Measurements from ENCODE around the gene CNTNAP2. TPM values are rescaled to one million over a fixed set of nuclear protein-coding genes. Genes with fewer than 3 reads are reported as not detected.

Gene CNTNAP2
- total and polyA plus RNA-seq, 12 donors: 0.07 to 0.77 (median 0.24) TPM

DNA sequence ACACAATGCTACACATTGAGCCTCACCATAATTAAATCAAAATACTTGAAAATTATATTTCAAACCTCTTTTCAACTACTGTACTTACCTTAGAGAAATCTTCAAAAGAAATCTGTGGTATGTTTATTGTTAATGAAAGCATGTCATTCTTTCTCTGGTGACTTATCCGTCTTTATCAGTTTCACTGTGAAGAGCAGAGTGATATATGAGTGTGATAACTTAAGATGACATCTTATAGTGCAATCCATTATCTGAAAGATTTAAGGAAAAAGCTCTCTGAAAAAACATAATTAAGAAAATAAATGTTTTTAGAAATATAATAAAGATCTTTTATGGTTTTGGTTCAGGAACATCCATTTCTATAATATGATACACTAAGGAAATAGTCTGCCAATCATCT lies 1562.3 kb downstream of the CNTNAP2 start:
- 51 to 62% methylated on average over 1 of the region's 1 CpG for WGBS, 2 donors

DNA sequence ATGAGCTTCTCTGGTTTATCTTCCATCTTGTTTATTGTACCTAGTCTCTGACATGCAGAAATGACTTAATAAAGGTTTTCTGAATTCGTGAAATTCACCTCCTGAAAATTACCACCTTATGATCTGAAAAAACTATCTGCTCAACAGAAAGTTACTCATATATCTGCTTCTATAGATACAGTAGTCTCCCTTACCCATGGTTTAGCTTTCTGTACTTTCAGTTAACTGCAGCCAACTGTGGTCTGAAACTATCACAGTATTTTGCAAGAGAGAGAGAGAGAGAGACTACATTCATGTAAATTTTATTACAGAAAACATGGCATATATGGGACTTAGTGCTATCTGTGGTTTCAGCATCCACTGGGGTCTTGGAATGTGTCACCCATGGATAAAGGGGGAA lies 1564.9 kb downstream of the CNTNAP2 start:
- 30 to 60% methylated on average over 1 of the region's 1 CpG for WGBS, 2 donors
- no peak overlapping the region for H3K4me3 ChIP-seq
- no peak overlapping the region for H3K27ac ChIP-seq
- DNase-seq (no peak), ATAC-seq (no peak)
- peaks cover 0 to 4% (median 0%) of the 10 kb centered on the region in 7 donors for H3K27me3 ChIP-seq
- no peaks in the 10 kb centered on the region for H3K4me1 ChIP-seq
- intact Hi-C loops (cut with DNase I): no loop called here
- no peaks in the 10 kb centered on the region for H3K36me3 ChIP-seq
- TF ChIP-seq, protein P1, sequence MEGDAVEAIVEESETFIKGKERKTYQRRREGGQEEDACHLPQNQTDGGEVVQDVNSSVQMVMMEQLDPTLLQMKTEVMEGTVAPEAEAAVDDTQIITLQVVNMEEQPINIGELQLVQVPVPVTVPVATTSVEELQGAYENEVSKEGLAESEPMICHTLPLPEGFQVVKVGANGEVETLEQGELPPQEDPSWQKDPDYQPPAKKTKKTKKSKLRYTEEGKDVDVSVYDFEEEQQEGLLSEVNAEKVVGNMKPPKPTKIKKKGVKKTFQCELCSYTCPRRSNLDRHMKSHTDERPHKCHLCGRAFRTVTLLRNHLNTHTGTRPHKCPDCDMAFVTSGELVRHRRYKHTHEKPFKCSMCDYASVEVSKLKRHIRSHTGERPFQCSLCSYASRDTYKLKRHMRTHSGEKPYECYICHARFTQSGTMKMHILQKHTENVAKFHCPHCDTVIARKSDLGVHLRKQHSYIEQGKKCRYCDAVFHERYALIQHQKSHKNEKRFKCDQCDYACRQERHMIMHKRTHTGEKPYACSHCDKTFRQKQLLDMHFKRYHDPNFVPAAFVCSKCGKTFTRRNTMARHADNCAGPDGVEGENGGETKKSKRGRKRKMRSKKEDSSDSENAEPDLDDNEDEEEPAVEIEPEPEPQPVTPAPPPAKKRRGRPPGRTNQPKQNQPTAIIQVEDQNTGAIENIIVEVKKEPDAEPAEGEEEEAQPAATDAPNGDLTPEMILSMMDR (IDR thresholded peaks at IDR 0.05): no peak
- H3K9me3 ChIP-seq: no peaks in the 10 kb centered on the region

More for the DNA sequence above, 1562.3 kb downstream of the CNTNAP2 start:
- TF ChIP-seq, protein P1 (IDR thresholded peaks at IDR 0.05): no peak
- Histone ChIP-seq H3K4me1 (no peaks in the 10 kb centered on the region), H3K36me3 (no peaks in the 10 kb centered on the region), H3K27ac (no peak overlapping the region), H3K4me3 (no peak overlapping the region), H3K9me3 (no peaks in the 10 kb centered on the region), H3K27me3 (peaks cover 0 to 4% (median 0%) of the 10 kb centered on the region in 7 donors)
- intact Hi-C loops (cut with DNase I): no loop called here
- no peak for ATAC-seq
- DNase-seq: no peak

DNA sequence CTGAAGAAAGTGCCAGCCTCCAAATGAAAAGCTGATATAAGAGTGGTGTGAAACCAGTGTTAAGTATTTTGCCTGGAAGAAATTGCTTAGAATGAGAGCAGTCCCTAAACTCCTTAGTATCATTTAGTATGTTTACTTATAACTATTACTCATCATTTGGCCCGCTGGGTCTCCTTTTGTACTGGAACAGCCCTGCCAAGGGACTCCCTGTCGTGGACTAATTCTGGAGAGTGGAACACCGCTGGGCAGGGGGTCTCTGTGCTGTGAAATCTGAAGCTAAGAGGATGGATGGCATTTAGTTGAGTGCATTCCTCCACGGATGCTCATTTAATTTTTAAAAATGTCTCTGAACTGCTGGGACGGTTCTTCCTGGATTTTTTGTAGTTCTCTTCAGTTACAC lies 1584.1 kb downstream of the CNTNAP2 start:
- H3K9me3 ChIP-seq: peaks cover 0 to 23% (median 0%) of the 10 kb centered on the region in 11 donors
- ATAC-seq (no peak), DNase-seq (no peak)
- intact Hi-C loops (cut with DNase I): no loop called here
- H3K27me3 ChIP-seq: no peaks in the 10 kb centered on the region
- no peaks in the 10 kb centered on the region for H3K4me1 ChIP-seq
- no peaks in the 10 kb centered on the region for H3K36me3 ChIP-seq
- WGBS, 2 donors: 59 to 63% methylated on average over 5 of the region's 5 CpGs
- TF ChIP-seq, protein P1 (IDR thresholded peaks at IDR 0.05): no peak
- H3K4me3 ChIP-seq: no peak overlapping the region
- H3K27ac ChIP-seq: no peak overlapping the region

DNA sequence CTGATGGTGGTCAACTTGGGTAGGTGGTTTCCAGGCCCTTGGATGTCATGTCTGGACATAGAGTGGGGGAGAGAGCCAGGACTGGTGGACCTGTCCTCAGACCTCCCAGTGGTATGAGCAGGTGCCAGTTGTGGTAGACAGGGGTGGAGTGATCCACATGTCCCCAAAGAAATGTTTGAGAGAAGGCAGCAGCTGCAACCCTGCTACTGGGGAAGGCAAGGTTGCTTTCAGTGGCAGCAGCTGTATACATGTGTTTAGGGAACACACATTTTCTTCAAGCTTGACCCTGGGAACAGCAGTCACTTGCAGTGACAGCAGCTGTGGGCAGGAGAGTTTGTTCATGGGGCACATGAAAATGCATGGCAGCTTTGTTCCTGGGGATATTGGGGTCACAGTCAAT lies 1591.3 kb downstream of the CNTNAP2 start:
- H3K36me3 ChIP-seq: no peaks in the 10 kb centered on the region
- DNase-seq (no peak), ATAC-seq (no peak)
- no peaks in the 10 kb centered on the region for H3K4me1 ChIP-seq
- no peak overlapping the region for H3K4me3 ChIP-seq
- no peaks in the 10 kb centered on the region for H3K27me3 ChIP-seq
- peaks cover 0 to 50% (median 13%) of the 10 kb centered on the region in 11 donors for H3K9me3 ChIP-seq
- TF ChIP-seq, protein P1 (IDR thresholded peaks at IDR 0.05): no peak
- intact Hi-C loops (cut with DNase I): no loop called here
- H3K27ac ChIP-seq: no peak overlapping the region

Data from heart right ventricle (tissue), 16 donors.